Rectal smooth muscle tissue (tissue), 1 donor: ENCODE data around the gene HDAC9.

ENCODE experiments used
- H3K27ac ChIP-seq: one replicate; pipeline ENCODE4 v1.7.0; 2013; ENCODE audit warnings: low read depth, low read length, inconsistent platforms
- H3K27me3 ChIP-seq: one replicate; pipeline ENCODE4 v1.7.0; 2013; ENCODE audit warnings: low read length; ENCODE audit not compliant: control insufficient read depth, insufficient read depth
- H3K36me3 ChIP-seq: one replicate; pipeline ENCODE4 v1.7.0; 2013; ENCODE audit warnings: low read length; ENCODE audit not compliant: control insufficient read depth, insufficient read depth
- H3K4me1 ChIP-seq: one replicate; pipeline ENCODE4 v1.7.0; 2013; ENCODE audit warnings: low read length; ENCODE audit not compliant: control insufficient read depth, insufficient read depth
- H3K4me3 ChIP-seq: one replicate; pipeline ENCODE4 v1.7.0; 2013; ENCODE audit warnings: low read length
- H3K9ac ChIP-seq: one replicate; pipeline ENCODE4 v1.7.0; 2013; ENCODE audit warnings: low read length

HDAC9 gene

GRCh38 chr7:18820981-18821380 is 325.4 kb downstream of the HDAC9 start:
- no peaks in the 10 kb centered on the region for H3K4me1 ChIP-seq
- no peaks in the 10 kb centered on the region for H3K36me3 ChIP-seq
- no peak overlapping the region for H3K4me3 ChIP-seq
- no peak overlapping the region for H3K27ac ChIP-seq
- H3K9ac ChIP-seq, result no peak overlapping the region
- no peaks in the 10 kb centered on the region for H3K27me3 ChIP-seq

- no peak overlapping the region for H3K27ac ChIP-seq
- no peak overlapping the region for H3K4me3 ChIP-seq
- no peaks in the 10 kb centered on the region for H3K27me3 ChIP-seq
- H3K4me1 ChIP-seq, result no peaks in the 10 kb centered on the region
- no peak overlapping the region for H3K9ac ChIP-seq
- no peaks in the 10 kb centered on the region for H3K36me3 ChIP-seq
Observed at GRCh38 chr7:18821554-18821953, 326.0 kb downstream of the HDAC9 start.

GRCh38 chr7:18824157-18824556 is 328.6 kb downstream of the HDAC9 start:
- Histone ChIP-seq H3K4me3 (no peak overlapping the region), H3K36me3 (no peaks in the 10 kb centered on the region), H3K9ac (no peak overlapping the region), H3K27ac (no peak overlapping the region), H3K4me1 (no peaks in the 10 kb centered on the region), H3K27me3 (no peaks in the 10 kb centered on the region)

- Histone ChIP-seq H3K36me3 (no peaks in the 10 kb centered on the region), H3K9ac (no peak overlapping the region), H3K27ac (no peak overlapping the region), H3K4me1 (peaks cover 2% of the 10 kb centered on the region), H3K4me3 (no peak overlapping the region), H3K27me3 (no peaks in the 10 kb centered on the region)
Observed at GRCh38 chr7:18828260-18828993, 332.9 kb downstream of the HDAC9 start.

GRCh38 chr7:18828994-18829857 is 333.7 kb downstream of the HDAC9 start:
- Histone ChIP-seq H3K27me3 (no peaks in the 10 kb centered on the region), H3K27ac (no peak overlapping the region), H3K9ac (no peak overlapping the region), H3K4me3 (no peak overlapping the region), H3K4me1 (peaks cover 2% of the 10 kb centered on the region), H3K36me3 (no peaks in the 10 kb centered on the region)

- Histone ChIP-seq H3K9ac (no peak overlapping the region), H3K27me3 (no peaks in the 10 kb centered on the region), H3K4me3 (no peak overlapping the region)
Observed at GRCh38 chr7:18829858-18830285, 334.3 kb downstream of the HDAC9 start.

GRCh38 chr7:18831419-18831818 is 335.9 kb downstream of the HDAC9 start:
- no peaks in the 10 kb centered on the region for H3K27me3 ChIP-seq
- peaks cover 2% of the 10 kb centered on the region for H3K4me1 ChIP-seq
- H3K27ac ChIP-seq, result no peak overlapping the region
- H3K4me3 ChIP-seq, result no peak overlapping the region
- H3K36me3 ChIP-seq, result no peaks in the 10 kb centered on the region
- no peak overlapping the region for H3K9ac ChIP-seq

More at GRCh38 chr7:18829858-18830285, 334.3 kb downstream of the HDAC9 start:
- Histone ChIP-seq H3K4me1 (peaks cover 2% of the 10 kb centered on the region), H3K27ac (no peak overlapping the region), H3K36me3 (no peaks in the 10 kb centered on the region)

GRCh38 chr7:18831943-18832342 is 336.4 kb downstream of the HDAC9 start:
- Histone ChIP-seq H3K27ac (no peak overlapping the region), H3K4me3 (no peak overlapping the region), H3K36me3 (no peaks in the 10 kb centered on the region)

GRCh38 chr7:18834577-18834976 is 339.0 kb downstream of the HDAC9 start:
- Histone ChIP-seq H3K36me3 (no peaks in the 10 kb centered on the region), H3K4me1 (peaks cover under 1% of the 10 kb centered on the region), H3K27me3 (no peaks in the 10 kb centered on the region), H3K9ac (no peak overlapping the region), H3K4me3 (no peak overlapping the region), H3K27ac (no peak overlapping the region)

More at GRCh38 chr7:18831943-18832342, 336.4 kb downstream of the HDAC9 start:
- H3K9ac ChIP-seq, result no peak overlapping the region
- H3K4me1 ChIP-seq, result peaks cover 2% of the 10 kb centered on the region
- no peaks in the 10 kb centered on the region for H3K27me3 ChIP-seq

- Histone ChIP-seq H3K27me3 (no peaks in the 10 kb centered on the region), H3K4me1 (no peaks in the 10 kb centered on the region), H3K36me3 (no peaks in the 10 kb centered on the region), H3K9ac (no peak overlapping the region), H3K27ac (no peak overlapping the region), H3K4me3 (no peak overlapping the region)
Observed at GRCh38 chr7:18835001-18835690, 339.6 kb downstream of the HDAC9 start.

- no peaks in the 10 kb centered on the region for H3K4me1 ChIP-seq
Observed at GRCh38 chr7:18843979-18844378, 348.4 kb downstream of the HDAC9 start.

GRCh38 chr7:18844735-18845134 is 349.2 kb downstream of the HDAC9 start:
- Histone ChIP-seq H3K9ac (no peak overlapping the region), H3K4me3 (no peak overlapping the region), H3K4me1 (no peaks in the 10 kb centered on the region), H3K27me3 (no peaks in the 10 kb centered on the region), H3K27ac (no peak overlapping the region), H3K36me3 (no peaks in the 10 kb centered on the region)

More at GRCh38 chr7:18843979-18844378, 348.4 kb downstream of the HDAC9 start:
- Histone ChIP-seq H3K36me3 (no peaks in the 10 kb centered on the region), H3K27me3 (no peaks in the 10 kb centered on the region), H3K27ac (no peak overlapping the region), H3K9ac (no peak overlapping the region), H3K4me3 (no peak overlapping the region)
